NCI-H345 treated with DMSO at 0.1 percent for 48 hours (cell line): ENCODE measurements around the gene SPATC1L.

Experiments used
- DNase-seq: peaks from one replicate; lab custom pipeline; 2025; ENCODE audit not compliant: unreplicated experiment; lab: John Stamatoyannopoulos, UW

SPATC1L gene

DNA sequence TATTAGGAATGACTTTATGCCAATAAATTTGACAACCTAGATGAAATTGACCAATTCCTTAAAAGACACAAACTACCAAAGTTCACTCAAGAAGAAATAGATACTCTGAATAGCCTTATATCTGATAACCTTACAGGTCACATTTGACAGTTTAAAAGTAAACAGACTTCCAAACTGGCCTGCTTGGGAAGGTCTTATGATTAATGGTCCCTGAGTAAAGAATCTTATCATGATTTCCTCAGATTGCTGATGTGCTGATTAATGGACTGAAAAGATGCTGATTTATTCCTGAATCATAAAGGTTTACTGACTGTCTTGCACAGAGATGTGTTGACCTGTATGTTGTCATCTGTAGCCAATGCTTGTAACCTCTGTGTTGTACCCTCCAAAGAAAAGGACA is 19.2 kb downstream of the SPATC1L start:
- no peak for DNase-seq

DNA sequence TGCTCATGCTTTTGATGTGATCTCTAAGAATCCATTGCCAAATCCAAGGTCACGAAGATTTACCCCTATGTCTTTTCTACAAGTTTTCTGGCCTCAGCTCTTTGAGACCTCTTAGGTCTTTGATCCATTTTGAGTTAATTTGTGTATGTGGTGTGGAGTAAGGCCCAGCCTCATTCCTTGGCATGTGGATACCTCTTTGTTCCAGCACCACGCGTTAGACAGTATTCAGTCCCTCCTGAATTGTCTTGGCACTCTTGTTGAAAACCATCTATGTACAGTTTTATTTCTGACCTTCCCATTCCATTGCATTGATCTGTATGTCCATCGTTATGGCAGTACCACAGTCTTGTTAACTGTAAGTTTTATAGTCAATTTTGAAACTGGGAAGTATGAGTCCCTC is 20.9 kb downstream of the SPATC1L start:
- DNase-seq: no peak

DNA sequence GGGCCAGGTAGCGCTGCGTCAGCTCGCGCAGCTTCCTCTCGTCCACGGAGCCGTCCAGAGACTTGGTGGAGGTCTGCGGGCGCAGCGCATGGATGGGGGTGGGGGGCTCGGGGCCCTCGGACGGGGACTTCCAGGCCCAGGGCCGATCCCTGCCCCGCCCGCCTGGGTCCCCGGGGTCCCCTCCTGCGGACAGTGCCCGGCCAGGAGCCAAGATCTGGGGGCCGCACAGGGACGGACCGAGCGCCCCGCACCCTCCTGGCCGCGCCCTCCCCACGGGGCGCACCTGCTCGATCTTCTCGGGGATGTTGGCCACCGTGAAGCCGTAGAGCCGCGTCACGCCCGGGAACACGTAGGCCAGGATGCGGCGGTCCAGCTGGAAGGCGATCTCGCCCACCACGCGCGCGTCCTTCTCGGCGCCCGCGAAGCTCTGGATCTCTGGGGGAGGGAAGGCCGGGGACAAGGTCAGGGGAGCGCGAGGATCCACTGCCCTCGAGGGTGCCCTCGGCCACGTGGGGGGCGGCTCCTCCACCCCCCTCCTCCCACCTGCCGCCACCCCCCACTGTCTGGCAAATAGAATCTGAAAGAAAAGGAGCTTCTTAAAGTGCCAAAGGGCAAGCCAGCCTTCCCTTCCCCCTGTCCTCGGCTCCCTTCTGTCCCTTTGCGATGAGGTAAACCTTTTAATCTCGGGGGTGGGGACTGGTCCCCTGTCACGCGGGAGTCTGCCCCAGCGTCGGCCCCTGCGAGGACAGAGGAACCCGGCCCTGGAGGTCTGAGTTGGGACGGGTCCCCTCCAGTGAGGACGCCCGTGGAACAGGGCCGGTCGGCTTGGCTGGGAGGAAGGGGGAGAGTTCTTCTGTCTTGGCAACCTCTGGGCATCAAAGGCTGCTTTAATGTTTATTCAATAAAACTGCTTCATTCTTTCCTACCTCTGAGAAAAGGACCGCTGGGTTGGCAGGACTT is 22.3 kb downstream of the SPATC1L start:
- no peak for DNase-seq

GRCh38 chr21:46160907-46161632 is 23.2 kb downstream of the SPATC1L start:
- DNase-seq: no peak

DNA sequence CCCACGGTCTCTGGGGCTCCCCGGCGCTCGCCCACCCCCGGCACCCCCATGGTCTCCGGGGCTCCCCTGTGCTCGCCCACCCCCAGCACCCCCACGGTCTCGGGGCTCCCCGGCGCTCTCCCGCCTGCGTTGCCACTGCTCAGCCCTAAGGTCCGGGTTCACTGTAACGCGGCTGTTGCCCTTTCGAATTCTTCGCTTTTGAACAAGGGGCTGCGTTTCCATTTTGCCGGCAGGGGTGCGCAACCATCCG is 23.7 kb downstream of the SPATC1L start:
- no peak for DNase-seq

DNA sequence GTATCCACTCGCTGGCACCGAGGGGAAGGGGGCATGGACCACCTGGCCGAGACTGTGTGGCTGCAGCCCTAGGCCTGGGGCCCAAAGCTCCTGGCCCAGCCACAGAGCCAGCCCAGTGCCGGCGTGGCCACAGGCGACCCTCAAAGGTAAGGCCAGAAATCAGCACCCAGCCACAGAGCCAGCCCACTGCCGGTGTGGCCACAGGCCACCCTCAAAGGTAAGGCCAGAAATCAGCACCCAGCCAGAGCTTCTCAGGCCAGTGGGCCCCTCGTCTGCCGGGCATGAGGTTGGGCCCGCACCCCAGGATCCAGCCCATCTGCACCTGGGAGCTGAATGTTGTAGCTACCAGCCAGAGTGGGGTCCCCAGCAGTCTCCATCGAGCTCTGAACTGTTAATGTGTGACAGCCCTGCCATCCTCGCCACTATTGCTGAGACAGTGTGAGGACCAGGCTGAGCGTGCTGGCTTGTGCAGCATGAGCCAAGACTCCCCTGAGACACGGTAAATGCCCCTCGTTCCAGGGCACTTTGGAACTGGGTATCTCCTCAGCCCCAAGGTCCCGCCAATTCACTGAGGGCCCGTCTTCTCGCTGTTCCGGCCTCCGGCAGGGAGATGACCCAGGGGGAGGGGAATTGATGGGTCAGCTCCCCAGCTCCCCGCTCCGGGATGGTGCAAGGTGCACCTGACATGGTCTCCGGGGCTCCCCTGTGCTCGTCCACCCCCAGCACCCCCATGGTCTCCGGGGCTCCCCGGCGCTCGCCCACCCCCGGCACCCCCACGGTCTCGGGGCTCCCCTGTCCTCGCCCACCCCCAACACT is 24.2 kb downstream of the SPATC1L start:
- DNase-seq: no peak

DNA sequence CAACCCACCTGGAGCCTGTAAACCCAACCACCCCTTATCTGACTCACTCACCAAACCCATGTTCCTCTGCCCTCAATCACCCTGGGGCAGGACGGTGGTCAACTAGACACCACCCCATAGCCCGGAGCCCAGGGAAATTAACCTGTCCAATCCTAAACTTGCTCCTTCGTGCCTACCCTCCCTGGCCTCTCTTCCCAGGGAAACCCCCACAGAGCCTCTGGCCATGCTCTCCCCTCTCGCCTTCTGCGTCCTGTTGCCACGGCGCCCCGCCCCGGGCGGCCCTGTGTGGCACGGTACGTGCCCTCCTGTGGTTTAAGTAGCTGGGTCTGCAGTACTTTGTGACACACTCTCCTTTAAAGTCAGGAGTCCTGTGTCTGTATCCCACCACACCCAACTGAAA is 24.9 kb downstream of the SPATC1L start:
- DNase-seq: no peak

DNA sequence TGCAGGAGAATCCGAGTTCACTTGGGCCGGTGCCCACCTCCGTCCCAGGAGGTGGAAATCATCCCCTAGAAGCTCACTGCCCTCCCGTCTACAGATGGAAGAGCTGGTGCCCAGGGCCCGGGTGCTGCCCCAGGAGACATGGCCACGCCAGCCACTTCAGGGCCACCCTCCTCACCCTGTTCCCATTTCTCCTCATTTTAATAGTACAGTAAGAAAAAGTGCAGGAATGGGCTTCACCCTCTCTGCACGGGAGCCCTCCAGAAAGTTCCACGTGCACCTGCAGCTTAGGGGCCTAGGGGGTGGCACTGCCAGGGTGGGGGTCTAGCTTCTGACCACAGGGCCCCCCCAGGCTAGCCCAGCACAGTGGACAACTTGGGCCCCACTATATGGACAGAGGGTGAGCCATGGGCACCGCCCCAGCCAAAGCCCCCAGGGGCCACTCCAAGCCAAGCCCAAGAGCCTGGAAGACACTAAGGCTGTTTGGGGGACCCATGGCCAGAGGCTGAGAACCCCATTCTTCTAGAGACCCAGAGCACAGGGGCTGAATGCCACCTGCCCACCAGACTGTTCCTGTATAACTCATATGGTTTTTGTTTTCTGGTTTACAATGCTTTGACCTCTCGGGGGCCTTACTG is 25.5 kb downstream of the SPATC1L start:
- DNase-seq: no peak

DNA sequence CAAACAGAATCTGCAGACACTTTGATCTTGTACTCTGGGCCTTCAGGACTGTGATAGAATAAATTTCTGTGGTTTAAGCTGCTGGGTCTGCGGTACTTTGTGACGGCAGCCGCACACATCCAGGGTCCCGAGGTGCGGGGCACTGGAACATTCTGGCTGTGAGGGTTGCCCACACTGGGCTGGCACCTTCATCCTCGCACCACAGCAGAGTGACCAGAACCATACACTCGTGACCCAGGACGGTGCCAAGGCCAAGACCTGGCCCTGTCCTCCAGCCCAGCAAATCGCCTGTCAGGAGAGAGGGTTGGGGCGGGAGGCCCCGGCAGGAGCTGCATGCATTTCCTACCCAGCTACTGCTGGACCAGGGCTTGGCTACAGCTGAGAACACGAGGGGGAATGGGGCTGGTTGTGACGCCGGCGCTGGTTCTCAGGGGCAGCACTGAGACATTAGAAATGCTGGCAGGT is 26.2 kb downstream of the SPATC1L start:
- no peak for DNase-seq

DNA sequence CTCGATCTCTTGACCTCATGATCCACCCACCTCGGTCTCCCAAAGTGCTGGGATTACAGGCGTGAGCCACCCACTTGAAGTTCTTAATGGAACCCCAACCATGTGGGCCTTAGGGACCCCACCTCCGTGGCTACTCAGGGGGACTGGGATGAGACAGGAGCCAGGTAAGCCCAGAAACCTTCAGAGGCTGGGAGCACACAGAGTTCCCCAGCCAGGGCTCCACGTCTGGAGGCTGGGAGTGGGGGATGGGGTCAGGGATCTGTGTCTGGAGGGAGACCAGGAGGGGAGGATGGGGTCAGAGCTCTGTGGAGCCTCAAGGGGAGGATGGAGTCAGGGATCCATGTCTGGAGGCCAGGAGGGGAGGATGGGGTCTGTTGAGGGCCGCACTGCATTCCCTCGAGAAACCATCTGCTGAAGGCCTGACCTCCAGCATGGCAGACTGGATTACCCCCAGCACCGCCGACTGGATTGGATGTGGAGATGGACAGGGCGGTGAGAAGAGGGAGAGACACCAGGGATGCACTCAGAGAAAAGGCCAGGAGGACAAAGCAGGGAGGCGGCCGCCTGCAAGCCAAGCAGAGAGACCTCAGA is 26.8 kb downstream of the SPATC1L start:
- DNase-seq: no peak

DNA sequence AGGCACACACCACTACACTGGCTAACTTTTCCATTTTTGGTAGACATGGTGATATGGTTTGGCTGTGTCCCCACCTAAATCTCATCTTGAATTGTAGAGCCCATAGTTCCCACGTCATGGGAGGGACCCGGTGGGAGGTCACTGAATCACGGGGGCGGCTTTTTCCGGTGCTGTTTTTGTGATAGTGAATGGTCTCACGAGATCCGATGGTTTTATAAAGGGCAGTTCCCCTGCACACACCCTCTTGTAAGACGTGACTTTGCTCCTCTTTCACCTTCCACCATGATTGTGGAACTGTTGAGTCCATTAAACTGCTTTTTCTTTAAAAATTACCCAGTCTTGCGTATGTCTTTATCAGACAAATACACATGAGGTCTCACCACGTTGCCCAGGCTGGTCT is 27.6 kb downstream of the SPATC1L start:
- no peak for DNase-seq

- DNase-seq: no peak
These were observed 27.9 kb downstream of the SPATC1L start for GRCh38 chr21:46156378-46156645.

- no peak for DNase-seq
These were observed 28.5 kb downstream of the SPATC1L start, which contains the start of gene FTCD for GRCh38 chr21:46155514-46156377. Gene FTCD (minus strand): TSS chr21:46155579. CDS start chr21:46155523, 56 bp downstream.

DNA sequence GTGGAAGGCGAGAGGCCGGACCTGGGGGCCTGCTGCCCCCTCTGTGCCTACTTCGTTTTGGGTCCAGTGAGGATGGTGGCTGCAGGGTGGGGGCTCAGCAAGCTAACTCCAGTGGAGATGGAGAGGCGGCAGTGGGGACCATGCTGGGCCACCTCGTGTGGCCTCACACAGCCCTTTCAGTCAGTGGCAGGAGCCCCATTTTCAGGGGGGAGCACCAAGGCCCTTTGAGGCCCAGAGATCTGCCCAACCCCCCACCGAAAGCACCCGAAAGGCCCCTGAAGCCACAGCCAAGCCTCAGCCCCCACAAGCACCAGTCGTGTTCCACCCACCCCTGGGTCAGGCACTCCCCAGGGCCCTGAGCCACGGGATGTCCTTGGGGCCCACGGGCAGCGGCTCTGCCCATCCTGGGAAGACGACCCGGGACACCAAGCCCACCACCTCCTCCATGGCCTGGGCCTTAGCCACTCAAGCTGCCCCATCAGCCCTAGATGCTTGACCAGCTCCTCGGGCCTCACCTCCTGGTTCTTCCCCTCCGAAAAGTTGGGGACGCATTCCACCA is 29.2 kb downstream of the SPATC1L start:
- DNase-seq: no peak

GRCh38 chr21:46154155-46154954 is 29.9 kb downstream of the SPATC1L start:
- DNase-seq: no peak

GRCh38 chr21:46153247-46154154 is 30.8 kb downstream of the SPATC1L start:
- peak; percentile 15 for DNase-seq

- no peak for DNase-seq
These were observed 31.4 kb downstream of the SPATC1L start for GRCh38 chr21:46152927-46153246.
